H9 (cell line): Measurements from ENCODE around the gene OLA1. TPM values are rescaled to one million over a fixed set of nuclear protein-coding genes. Genes with fewer than 3 reads are reported as not detected.

ENCODE experiments used
- DNase-seq: peaks from one replicate; pipeline ENCODE4 v3.0.0-alpha.2; 2017
- H2AFZ ChIP-seq: one replicate; pipeline ENCODE4 v1.6.1; 2013; ENCODE audit warnings: mild to moderate bottlenecking, low read length, control low read depth, moderate library complexity
- H2AK5ac ChIP-seq: 2 replicates; pipeline ENCODE4 v1.6.1; 2013; ENCODE audit warnings: low read length, control low read depth, mixed read lengths; ENCODE audit not compliant: insufficient read length
- H2BK120ac ChIP-seq: one replicate; pipeline ENCODE4 v1.6.1; 2013; ENCODE audit warnings: low read depth, mild to moderate bottlenecking, low read length, control low read depth, inconsistent platforms; ENCODE audit not compliant: poor library complexity, severe bottlenecking
- H2BK12ac ChIP-seq: 2 replicates; pipeline ENCODE4 v1.6.1; 2013; ENCODE audit warnings: low read length, control low read depth, mixed read lengths, low read depth; ENCODE audit not compliant: insufficient read length
- H2BK15ac ChIP-seq: 2 replicates; pipeline ENCODE4 v1.6.1; 2013; ENCODE audit warnings: low read depth, low read length, control low read depth
- H2BK20ac ChIP-seq: one replicate; pipeline ENCODE4 v1.6.1; 2013; ENCODE audit warnings: low read depth, mild to moderate bottlenecking, low read length, control low read depth, inconsistent platforms; ENCODE audit not compliant: poor library complexity, severe bottlenecking
- H2BK5ac ChIP-seq: 2 replicates; pipeline ENCODE4 v1.6.1; 2013; ENCODE audit warnings: low read length, control low read depth, mixed read lengths; ENCODE audit not compliant: insufficient read length
- H3K14ac ChIP-seq: 2 replicates; pipeline ENCODE4 v1.6.1; 2013; ENCODE audit warnings: low read length, control low read depth; ENCODE audit not compliant: insufficient read depth
- H3K18ac ChIP-seq: 2 replicates; pipeline ENCODE4 v1.6.1; 2013; ENCODE audit warnings: low read depth, mild to moderate bottlenecking, mixed read lengths, low read length, control low read depth; ENCODE audit not compliant: insufficient read length
- H3K23ac ChIP-seq: 2 replicates; pipeline ENCODE4 v1.6.1; 2013; ENCODE audit warnings: low read length, control low read depth, mixed read lengths, low read depth; ENCODE audit not compliant: insufficient read length
- H3K23me2 ChIP-seq: 2 replicates; pipeline ENCODE4 v1.6.1; 2013; ENCODE audit warnings: low read depth, mild to moderate bottlenecking, mixed read lengths, low read length, control low read depth; ENCODE audit not compliant: insufficient read length, poor library complexity, severe bottlenecking
- H3K27ac ChIP-seq: 2 replicates; pipeline ENCODE4 v1.5.1; 2013; ENCODE audit warnings: low read length, control low read depth, mixed read lengths, low read depth; ENCODE audit not compliant: insufficient read length
- H3K27me3 ChIP-seq: 2 replicates; pipeline ENCODE4 v1.6.1; 2013; ENCODE audit warnings: low read length, control low read depth, inconsistent platforms; ENCODE audit not compliant: insufficient read depth
- H3K4ac ChIP-seq: 2 replicates; pipeline ENCODE4 v1.6.1; 2013; ENCODE audit warnings: low read depth, mild to moderate bottlenecking, control low read depth, inconsistent platforms, low read length, moderate library complexity
- H3K4me1 ChIP-seq: 2 replicates; pipeline ENCODE4 v1.6.1; 2013; ENCODE audit warnings: low read length, control low read depth, inconsistent platforms; ENCODE audit not compliant: insufficient read depth
- H3K4me2 ChIP-seq: 2 replicates; pipeline ENCODE4 v1.6.1; 2013; ENCODE audit warnings: low read length, control low read depth, mixed read lengths; ENCODE audit not compliant: insufficient read length, insufficient read depth
- H3K56ac ChIP-seq: 2 replicates; pipeline ENCODE4 v1.6.1; 2013; ENCODE audit warnings: low read depth, mild to moderate bottlenecking, mixed read lengths, low read length, control low read depth; ENCODE audit not compliant: insufficient read length
- H3K79me1 ChIP-seq: 2 replicates; pipeline ENCODE4 v1.6.1; 2013; ENCODE audit warnings: low read depth, mild to moderate bottlenecking, moderate library complexity, low read length, control low read depth, inconsistent platforms; ENCODE audit not compliant: insufficient read depth, poor library complexity, severe bottlenecking
- H3K79me2 ChIP-seq: 2 replicates; pipeline ENCODE4 v1.6.1; 2013; ENCODE audit warnings: low read length, control low read depth, inconsistent platforms; ENCODE audit not compliant: insufficient read depth
- H3K9ac ChIP-seq: 2 replicates; pipeline ENCODE4 v1.6.1; 2013; ENCODE audit warnings: low read length, control low read depth, mixed read lengths; ENCODE audit not compliant: insufficient read length; ENCODE audit errors: extremely low read depth
- H3K9me3 ChIP-seq: one replicate; pipeline ENCODE4 v1.6.1; 2013; ENCODE audit warnings: low read depth, low read length, inconsistent platforms; ENCODE audit not compliant: control insufficient read depth
- H3T11ph ChIP-seq: one replicate; pipeline ENCODE4 v1.6.1; 2013; ENCODE audit warnings: mild to moderate bottlenecking, low read length, control low read depth, inconsistent platforms
- H4K20me1 ChIP-seq: one replicate; pipeline ENCODE4 v1.6.1; 2013; ENCODE audit not compliant: control insufficient read depth, insufficient read length, insufficient read depth
- H4K5ac ChIP-seq: 2 replicates; pipeline ENCODE4 v1.6.1; 2013; ENCODE audit warnings: low read depth, mild to moderate bottlenecking, mixed read lengths, low read length, control low read depth; ENCODE audit not compliant: insufficient read length
- H4K8ac ChIP-seq: replicated peaks from 2 replicates; pipeline ENCODE4 v1.6.1; 2013; ENCODE audit warnings: low read length, control low read depth, mixed read lengths, low read depth; ENCODE audit not compliant: insufficient read length
- H4K91ac ChIP-seq: 2 replicates; pipeline ENCODE4 v1.6.1; 2013; ENCODE audit warnings: low read depth, mild to moderate bottlenecking, moderate library complexity, mixed read lengths, low read length, control low read depth; ENCODE audit not compliant: insufficient read length
- H3K27ac Mint-ChIP-seq, 3 experiments: 2 replicates in 2 of 3; 3 replicates in 1 of 3; pipeline ENCODE4 v1.8.0; 2020 to 2021; ENCODE audit warnings: mixed read lengths in 3 of 3, mild to moderate bottlenecking in 1 of 3, moderate library complexity in 1 of 3
- H3K27me3 Mint-ChIP-seq: 2 replicates; pipeline ENCODE4 v1.8.0; 2021; ENCODE audit warnings: low read depth, mild to moderate bottlenecking, moderate library complexity, mixed read lengths
- H3K36me3 Mint-ChIP-seq, 3 experiments: 2 replicates in 2 of 3; 3 replicates in 1 of 3; pipeline ENCODE4 v1.8.0; 2020 to 2021; ENCODE audit warnings: low read depth in 3 of 3, mixed read lengths in 3 of 3; ENCODE audit not compliant: insufficient read depth in 1 of 3
- H3K4me1 Mint-ChIP-seq, 2 experiments: 2 replicates each; pipeline ENCODE4 v1.8.0; 2020; ENCODE audit warnings: mixed read lengths in 2 of 2
- H3K4me3 Mint-ChIP-seq, 2 experiments: 2 replicates in 1 of 2; 3 replicates in 1 of 2; pipeline ENCODE4 v1.8.0; 2020 to 2021; ENCODE audit warnings: mild to moderate bottlenecking in 2 of 2, mixed read lengths in 2 of 2, moderate library complexity in 1 of 2
- H3K9me3 Mint-ChIP-seq, 2 experiments: 2 replicates in 1 of 2; 3 replicates in 1 of 2; pipeline ENCODE4 v1.8.0; 2020; ENCODE audit warnings: mild to moderate bottlenecking in 2 of 2, mixed read lengths in 2 of 2, moderate library complexity in 1 of 2
- WGBS: extraction: QIAGEN DNeasy Blood & Tissue Kit; methylation state at CpG from one replicate; pipeline ENCODE4 v1.1.7; 2013; ENCODE audit warnings: missing lambda C conversion rate, low lambda C conversion rate, mixed read lengths; ENCODE audit not compliant: insufficient read length; ENCODE audit errors: extremely low coverage; 5-methylcytosine and 5-hydroxymethylcytosine counted together
- total RNA-seq: library from RNA; stranded (reverse); gene quantifications from 2 replicates; pipeline ENCODE4 v1.2.1, GENCODE V29; 2021
- TF ChIP-seq, protein P1 (sequence below): fragments of 200-600 bp; sonication (generic); conservative IDR thresholded peaks from 3 replicates; pipeline ENCODE4 v1.8.0; 2021; ENCODE audit warnings: antibody characterized with exemption, mild to moderate bottlenecking

Gene OLA1
- total RNA-seq, 1 experiment from 2014 or later, result 133 TPM

DNA sequence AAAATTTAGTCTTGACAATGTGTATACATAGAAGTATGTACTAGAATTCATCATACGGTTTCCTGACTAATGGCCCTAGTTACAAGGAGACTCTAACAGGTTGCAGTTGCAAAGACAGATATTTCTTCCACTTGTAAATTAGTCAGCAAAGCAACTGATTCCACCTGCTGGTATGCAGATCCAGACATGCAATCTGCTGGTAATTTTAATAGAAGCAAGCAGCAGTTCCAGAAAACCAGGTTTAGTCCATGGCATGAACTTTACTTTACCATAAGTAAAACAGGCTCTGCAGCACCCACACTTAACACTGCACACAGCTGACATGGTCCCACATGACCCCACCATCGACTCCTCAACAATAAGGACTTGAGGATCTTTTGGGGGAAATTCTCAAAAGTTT, 172.3 kb downstream of the OLA1 start:
- no peak overlapping the region for H3K27ac ChIP-seq
- peaks cover 16 to 18% of the 10 kb centered on the region in 2 experiments for H3K4me1 Mint-ChIP-seq

More for the DNA sequence above, 172.3 kb downstream of the OLA1 start:
- Histone ChIP-seq H3K79me2 (no peaks in the 10 kb centered on the region), H2AK5ac (no peak overlapping the region), H4K5ac (no peak overlapping the region), H3K4ac (no peak overlapping the region), H3K4me1 (no peaks in the 10 kb centered on the region; the same call in 1 of the 2 replicates), H2BK15ac (no peak overlapping the region), H4K91ac (no peak overlapping the region), H3K23me2 (no peaks in the 10 kb centered on the region), H3K9ac (no peak overlapping the region), H3K18ac (no peak overlapping the region), H4K8ac (no peak overlapping the region), H4K20me1 (no peaks in the 10 kb centered on the region), H3K14ac (no peak overlapping the region), H2BK12ac (no peak overlapping the region), H3K56ac (no peak overlapping the region), H3K79me1 (no peaks in the 10 kb centered on the region), H2BK5ac (no peak overlapping the region), H3K9me3 (no peaks in the 10 kb centered on the region), H3T11ph (no peak overlapping the region), H3K4me2 (no peak overlapping the region), H2BK120ac (no peak overlapping the region), H3K23ac (no peak overlapping the region), H3K27me3 (no peaks in the 10 kb centered on the region), H2BK20ac (no peak overlapping the region), H2AFZ (no peak overlapping the region)
- TF ChIP-seq, protein P1, sequence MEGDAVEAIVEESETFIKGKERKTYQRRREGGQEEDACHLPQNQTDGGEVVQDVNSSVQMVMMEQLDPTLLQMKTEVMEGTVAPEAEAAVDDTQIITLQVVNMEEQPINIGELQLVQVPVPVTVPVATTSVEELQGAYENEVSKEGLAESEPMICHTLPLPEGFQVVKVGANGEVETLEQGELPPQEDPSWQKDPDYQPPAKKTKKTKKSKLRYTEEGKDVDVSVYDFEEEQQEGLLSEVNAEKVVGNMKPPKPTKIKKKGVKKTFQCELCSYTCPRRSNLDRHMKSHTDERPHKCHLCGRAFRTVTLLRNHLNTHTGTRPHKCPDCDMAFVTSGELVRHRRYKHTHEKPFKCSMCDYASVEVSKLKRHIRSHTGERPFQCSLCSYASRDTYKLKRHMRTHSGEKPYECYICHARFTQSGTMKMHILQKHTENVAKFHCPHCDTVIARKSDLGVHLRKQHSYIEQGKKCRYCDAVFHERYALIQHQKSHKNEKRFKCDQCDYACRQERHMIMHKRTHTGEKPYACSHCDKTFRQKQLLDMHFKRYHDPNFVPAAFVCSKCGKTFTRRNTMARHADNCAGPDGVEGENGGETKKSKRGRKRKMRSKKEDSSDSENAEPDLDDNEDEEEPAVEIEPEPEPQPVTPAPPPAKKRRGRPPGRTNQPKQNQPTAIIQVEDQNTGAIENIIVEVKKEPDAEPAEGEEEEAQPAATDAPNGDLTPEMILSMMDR, result no peak
- H3K27me3 Mint-ChIP-seq, result no peaks in the 10 kb centered on the region
- peaks cover 0 to 10% (median 8%) of the 10 kb centered on the region in 3 experiments; a peak in 4 of 7 replicates for H3K36me3 Mint-ChIP-seq
- DNase-seq, result no peak
- no CpG with 5 or more reads among the region's 2 CpGs for WGBS
- no peak overlapping the region for H3K4me3 Mint-ChIP-seq
- no peak overlapping the region for H3K27ac Mint-ChIP-seq
- no peaks in the 10 kb centered on the region for H3K9me3 Mint-ChIP-seq
